ENCODE results near the gene CCDC13.

DNA sequence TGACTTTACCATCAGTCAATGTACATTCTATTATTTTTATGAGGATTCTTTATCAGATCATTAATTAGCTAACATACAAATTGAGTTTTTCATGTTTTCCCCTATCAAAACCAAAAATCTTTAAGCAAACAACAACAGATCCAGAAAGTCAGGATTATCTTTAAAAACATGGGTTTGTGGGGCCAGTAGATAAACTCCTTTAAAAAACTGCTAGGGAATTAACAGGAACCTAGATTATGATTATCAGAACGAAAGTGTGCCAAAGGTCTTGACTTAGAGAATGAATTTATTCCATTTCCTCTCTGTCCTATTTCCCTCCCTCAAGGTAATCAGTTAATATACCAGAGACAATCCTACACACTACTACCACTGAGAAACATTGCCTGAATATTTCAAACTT is 13.2 kb upstream of the CCDC13 start:
- TF ChIP-seq CTCF (IDR thresholded peaks at IDR 0.05), result no peak
- no peak for TF ChIP-seq POLR2A (IDR thresholded peaks at IDR 0.05)
